IPS-NIHi11 (cell line): ENCODE results near the gene NACA2.
"Not testable (repeated sequence)": the region's sequence is repeated elsewhere in the genome, so short reads cannot be mapped to it uniquely, and the experiment has no call there.

ENCODE experiments used
- DNase-seq: peaks from one replicate; pipeline ENCODE4 v3.0.0; 2012; ENCODE audit warnings: mixed read lengths, low spot score

NACA2 gene

DNA sequence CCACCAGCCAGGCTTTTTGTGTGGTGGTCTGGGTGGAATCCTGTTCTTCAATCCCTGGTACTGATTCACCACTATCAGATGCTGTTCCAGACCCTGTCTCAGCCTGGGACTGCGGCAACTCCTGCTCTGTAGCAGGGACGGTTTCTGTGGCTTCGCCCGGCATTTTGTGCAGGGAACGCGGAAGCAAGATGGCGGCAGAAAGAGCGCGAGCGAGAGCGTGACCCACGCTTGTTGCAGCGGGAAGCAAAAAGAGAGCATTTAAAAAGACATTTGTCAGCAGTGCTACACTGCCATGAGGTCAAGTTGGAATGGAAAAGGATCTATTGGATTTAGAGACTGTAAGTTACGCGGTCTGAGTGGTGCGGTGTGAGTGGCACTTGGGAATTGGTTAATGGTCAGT lies at the start of gene NACA2:
NACA2 (minus strand) TSS at position 202 of the 400 bp plus-strand sequence; CDS start at position 163, 39 bp downstream.
- DNase-seq: no peak

DNA sequence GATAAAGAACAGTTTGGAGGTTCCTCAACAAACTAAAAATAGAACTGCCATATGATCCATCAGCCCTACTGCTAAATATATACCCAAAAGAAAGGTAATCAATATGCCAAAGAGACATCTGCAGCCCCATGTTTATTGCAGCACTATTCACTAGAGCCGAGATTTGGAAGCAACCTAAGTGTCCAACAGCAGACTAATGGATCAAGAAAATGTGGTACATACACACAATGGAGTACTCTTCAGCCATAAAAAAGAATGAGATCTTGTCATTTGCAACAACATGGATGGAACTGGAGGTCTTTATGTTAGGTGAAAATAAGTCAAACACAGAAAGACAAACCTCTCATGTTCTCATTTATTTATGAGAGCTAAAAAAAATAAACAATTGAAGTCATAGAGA lies 48.8 kb upstream of the NACA2 start:
- no peak for DNase-seq

DNA sequence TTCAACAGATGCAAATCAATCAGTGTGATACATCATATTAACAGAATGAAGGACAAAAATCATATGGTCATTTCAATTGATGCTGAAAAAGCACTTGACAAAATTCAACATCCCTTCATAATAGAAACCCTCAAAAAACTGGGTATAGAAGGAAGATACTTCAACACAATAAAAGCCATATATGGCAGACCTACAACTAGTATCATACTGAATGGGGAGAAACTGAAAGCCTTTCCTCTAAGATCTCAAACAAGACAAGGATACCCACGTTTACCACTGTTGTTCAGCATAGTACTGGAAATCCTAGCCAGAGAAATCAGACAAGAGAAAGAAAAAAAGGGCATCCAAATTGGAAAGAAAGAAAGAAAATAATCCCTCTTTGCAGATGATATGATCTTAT lies 47.1 kb upstream of the NACA2 start:
- no peak for DNase-seq

DNA sequence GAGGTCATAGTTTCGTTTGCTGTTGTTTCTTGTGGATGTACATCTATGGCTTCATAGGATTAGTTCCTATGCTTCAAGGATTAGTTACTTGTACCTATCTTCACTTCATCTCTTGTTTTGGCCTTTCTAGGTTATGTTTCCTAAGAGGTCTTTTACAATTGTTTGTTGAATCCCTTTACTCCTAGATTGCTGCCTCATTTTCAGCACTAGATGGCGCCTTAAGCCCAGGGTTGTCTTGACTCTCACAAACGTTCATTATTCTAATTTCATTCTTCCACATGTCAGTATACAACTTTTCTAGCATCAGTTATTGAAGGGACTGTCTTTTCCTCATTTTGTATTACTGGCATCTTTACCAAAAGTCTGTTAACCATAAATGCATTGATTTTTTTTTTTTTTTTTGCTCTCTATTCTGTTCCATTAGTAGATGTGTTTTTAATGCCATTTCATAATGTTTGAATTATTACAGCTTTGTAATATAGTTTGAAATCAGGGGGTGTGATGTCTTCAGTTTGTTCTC lies 45.0 kb upstream of the NACA2 start:
- peak; percentile 24 for DNase-seq

DNA sequence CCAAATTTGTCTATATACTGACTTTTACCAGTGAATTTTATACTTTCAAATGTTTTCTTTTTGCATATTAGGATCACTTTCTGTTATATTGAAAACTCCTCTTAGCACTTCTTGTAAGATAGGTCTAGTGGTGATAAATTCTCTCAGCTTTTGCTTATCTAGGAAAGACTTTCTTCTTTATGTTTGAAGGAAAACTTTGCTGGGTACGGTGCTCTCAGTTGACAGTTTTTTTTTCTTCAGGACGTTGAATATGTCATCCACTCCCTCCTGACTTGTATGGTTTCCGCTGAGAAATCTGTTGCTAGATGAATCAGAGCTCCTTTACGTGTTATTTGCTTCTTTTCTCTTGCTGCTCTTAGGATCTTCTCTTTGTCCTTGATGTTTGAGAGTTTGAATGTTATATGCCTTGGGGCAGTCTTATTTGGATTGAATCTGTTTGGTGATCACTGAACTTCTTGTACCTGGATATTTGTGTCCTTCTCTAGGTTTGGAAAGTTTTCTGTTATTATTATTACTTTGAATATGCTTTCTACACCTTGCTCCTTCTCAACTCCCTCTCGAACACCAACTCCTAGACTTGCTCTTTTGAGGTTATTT lies 44.0 kb upstream of the NACA2 start:
- DNase-seq: no peak

DNA sequence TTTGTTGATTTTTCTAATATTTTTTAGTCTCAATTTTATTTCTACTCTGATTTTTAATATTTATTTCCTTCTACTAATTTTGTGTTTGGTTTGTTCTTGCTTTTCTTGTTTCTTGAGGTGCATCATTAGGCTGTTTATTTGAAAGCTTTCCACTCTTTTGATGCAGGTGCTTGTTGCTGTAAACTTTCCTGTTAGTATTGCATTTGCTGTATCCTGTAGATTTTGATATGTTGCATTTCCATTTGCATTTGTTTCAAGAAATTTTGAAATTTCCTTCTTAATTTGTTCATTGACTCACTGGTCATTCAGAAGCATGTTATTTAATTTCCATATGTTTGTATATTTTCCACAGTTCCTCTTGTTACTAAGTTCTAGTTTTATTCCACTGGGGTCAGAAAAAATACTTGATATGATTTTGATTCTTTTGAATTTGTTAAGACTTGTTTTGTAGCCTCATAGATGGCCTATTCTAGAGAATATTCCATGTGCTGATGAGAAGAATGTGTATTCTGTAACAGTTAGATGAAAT lies 43.1 kb upstream of the NACA2 start:
- DNase-seq: no peak

DNA sequence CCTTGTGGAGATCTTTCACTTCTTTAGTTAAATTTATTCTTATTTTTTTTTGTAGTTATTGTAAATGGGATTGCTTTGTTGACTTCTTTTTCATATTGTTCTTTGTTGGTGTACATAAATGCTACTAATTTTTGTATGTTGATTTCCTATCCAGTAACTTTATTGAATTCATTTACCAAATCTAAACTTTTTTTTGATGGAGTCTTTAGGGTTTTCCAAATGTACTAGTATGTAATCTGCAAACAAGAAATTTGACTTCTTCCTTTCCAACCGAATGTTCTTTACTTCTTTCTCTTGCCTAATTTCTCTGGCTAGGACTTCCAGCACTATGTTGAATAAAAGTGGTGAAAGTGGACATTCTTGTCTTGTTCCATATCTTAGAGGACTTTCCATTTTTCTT lies 41.8 kb upstream of the NACA2 start:
- DNase-seq: no peak

DNA sequence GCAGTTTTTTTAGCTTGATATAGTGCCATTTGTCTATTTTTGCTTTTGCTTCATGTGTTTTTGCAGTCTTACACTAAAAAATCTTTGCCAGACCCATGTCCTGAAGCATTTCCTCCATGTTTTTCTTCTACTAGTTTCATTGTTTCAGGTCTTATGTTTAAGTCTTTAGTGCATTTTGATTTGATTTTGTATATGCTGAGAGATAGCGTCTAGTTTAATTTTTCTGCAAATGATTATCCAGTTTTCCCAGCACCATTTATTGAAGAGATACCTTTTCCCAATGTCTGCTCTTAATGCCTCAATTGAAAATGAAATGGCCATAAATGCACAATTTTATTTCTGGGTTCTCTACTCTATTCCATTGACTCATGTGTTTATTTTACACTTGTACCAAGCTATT lies 40.8 kb upstream of the NACA2 start:
- DNase-seq: no peak

DNA sequence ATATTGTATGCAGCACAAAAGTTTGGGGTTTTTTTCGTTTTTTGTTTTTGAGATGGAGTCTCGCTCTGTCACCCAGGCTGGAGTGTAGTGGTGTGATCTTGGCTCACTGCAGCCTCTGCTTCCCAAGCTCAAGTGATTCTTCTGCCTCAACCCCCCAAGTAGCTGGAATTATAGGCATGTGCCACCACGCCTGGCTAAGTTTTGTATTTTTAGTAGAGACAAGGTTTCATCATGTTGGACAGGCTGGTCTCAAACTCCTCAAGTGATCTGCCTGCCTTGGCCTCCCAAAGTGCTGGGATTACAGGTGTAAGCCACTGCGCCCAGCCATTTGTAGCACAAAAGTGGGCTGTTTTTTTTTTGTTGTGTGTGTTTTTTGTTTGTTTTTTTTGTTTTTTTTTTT lies 37.1 kb upstream of the NACA2 start:
- not testable (repeated sequence) for DNase-seq

DNA sequence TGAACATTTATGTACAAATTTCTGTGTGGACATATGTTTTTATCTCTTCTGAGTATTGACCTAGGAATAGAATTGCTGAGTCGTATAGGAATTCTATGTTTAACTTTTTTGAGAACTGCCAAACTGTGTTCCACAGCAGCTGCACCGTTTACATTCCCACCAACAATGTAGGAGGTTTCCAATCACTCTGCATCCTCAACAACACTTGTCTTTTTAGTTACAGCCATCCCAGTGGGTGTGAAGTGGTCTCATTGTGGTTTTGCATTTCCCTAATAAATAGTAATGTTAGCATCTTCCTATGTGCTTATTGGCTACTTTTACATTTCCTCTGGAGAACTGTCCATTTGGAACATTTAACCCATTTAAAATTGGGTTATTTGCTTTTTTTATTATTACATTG lies 36.6 kb upstream of the NACA2 start:
- no peak for DNase-seq

DNA sequence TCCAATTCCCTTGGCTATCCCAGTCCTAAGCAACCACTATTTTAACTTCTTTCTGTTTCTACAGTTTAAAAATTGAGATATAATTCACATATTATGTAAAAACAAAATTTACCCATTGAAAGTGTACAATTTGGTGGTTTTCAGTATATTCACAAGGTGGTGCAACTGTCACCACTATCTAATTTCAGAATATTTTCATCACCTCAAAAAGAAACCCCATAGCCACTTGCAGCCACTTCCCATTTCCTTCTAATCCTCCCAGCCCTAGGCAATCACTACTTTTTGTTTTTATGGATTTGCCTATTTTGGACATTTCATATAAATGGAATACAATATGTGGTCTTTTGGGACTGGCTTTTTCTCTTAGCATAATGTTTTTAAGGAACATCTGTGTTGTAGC lies 36.1 kb upstream of the NACA2 start:
- no peak for DNase-seq

DNA sequence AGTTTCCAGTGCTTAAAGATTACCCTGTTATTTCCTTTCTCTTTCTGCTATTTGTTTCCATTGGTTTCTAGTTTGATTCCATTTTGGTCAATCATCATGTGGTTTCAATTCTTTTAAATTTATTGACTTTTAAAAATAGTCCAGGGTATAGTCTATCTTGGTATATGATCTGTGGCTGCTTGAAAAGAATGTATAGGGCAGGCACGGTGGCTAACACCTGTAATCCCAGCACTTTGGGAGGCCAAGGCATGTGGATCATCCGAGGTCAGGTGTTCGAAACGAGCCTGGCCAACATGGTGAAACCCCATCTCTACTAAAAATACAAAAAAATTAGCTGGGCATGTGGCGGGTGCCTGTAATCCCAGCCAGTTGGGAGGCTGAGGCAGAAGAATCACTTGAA lies 34.5 kb upstream of the NACA2 start:
- no peak for DNase-seq

DNA sequence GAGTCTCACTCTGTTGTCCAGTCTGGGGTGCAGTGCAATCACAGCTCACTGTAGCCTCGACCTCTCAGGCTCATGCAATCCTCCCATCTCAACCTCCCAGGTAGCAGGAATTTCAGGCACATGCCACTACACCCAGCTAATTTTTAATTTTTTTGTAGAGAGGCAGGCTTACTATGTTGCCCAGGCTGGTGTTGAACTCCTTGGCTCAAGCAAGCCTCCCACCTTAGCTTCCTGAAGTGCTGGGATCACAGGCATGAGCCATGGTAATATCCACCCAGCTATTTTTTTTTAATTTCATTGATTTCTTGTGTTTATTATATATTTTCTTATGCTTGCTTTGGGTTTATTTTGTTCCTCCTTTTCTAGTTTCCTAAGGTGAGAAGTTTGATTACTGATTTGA lies 33.9 kb upstream of the NACA2 start:
- DNase-seq: no peak

DNA sequence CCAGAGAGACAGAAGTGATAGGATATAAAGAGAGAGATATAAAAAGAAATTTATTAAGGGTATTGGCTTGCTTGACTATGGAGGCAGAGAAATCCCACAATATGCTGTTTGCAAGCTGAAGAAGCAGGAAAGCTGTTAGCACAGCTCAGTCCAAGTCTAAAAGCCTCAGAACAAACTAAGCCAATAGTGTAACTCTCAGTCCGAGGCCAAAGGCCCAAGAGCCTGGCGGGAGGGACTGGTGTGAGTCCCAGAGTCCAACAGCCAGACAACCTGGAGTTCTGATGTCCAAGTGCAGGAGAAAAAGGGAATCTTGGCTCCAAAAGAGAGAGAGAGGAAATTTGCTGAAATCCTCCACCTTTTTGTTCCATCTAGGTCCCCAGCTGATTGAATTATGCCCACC lies 30.3 kb upstream of the NACA2 start:
- no peak for DNase-seq

DNA sequence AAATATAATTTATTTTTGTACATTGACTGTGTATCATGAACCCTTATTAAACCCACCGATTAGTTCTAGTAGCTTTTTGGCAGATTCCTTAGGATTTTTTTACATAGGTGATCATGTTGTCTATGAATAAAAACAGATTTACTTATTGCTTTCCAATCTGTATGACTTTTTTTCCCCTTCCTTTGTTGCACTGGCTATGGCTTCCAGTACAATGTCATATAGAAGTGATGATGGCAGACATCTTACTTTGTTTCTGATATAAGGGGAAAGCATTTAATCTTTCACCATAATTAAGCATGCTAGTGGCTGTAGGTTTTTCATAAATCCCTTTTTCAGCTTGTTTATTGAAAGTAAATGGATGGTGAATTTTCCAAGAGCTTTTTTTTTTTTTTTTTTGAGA lies 28.9 kb upstream of the NACA2 start:
- DNase-seq: no peak

DNA sequence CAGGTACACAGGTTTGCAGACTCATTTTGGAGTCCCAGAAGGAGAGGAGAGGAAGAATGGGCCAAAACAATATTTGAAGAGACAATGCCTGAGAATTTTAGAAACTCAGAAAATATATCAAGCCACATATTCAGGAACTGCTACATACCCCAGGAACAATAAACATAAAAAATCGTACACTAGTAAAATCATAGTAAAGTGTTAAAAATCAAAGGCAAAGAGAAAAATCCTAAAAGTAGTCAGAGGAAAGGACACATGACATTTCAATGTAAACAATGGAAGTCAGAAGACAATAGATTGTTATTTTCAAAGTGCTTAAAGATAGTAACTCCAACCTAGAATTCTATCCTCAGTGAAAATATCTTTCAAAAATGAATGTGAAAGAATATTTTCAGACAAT lies 28.5 kb upstream of the NACA2 start:
- no peak for DNase-seq

DNA sequence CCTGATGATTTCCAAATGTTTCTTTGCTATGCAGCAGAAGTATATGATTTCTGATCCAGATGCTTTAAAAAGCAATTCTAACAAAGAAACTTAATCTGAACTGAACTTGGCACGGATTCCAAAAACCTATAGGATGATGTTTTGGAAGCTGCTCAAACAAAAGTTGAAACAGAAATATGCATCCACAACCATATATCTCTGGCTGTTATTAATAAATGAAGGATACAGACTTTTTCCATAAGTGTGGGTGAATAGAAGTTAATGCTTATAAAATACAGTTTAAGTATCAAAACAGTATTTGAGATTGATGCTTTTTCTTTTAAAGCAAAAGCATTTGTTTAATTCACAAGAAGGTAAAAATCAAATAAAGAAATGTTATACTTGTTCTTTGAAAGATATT lies 27.9 kb upstream of the NACA2 start:
- DNase-seq: no peak

DNA sequence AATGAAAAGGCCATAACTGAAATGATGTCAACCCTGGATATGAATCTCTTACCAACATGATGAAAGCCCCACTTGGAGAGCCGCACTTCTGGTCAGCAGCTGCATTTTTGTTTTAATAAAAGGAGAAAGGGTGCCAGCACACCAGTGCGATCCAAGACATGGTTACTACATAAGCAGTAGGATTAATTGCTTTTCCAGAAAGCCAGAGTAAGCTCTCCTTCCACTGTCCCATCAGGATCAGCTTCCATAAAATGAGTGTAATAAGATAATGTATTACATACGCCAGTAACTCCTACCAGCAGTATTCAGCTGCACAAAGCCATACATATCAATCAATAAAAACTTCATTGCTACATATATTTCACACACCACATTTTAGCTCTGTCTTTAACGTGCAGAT lies 26.3 kb upstream of the NACA2 start:
- DNase-seq: no peak

DNA sequence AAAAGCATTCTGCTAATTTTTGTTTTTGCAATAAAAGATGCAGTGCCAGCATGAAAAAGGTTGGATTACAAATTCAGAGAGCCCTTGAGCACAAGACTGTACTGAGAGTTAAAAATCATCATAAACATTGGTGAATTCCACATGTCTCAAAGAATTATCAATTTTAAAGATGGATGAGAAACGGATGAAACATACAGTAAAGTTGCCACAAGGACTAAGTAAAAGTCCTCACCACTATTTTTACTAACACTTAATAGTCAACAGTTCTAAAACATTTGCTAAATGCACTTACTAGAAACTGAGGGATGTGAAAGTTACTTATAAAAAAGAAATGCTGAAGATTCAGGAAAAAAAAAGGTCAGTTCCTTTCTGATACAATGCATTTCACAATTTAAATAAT lies 25.8 kb upstream of the NACA2 start:
- DNase-seq: no peak

DNA sequence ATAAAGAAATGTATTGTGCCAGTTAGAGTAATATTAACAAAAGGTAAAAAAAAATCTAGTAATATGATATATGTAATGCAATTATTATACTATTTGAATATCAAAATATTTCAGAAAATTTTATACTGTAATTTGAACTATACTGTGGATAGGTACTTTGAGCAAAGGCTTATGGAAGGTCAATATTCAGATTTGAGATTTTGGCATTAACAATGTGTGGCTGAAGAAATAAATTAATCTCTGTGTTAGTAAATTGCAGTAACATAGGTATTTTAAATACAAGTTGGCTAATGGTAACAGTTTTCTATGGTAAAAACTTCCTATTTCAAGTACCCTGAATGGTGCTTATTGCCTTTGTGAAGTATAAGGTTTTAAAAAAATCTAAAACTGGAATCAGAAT lies 23.2 kb upstream of the NACA2 start:
- no peak for DNase-seq

DNA sequence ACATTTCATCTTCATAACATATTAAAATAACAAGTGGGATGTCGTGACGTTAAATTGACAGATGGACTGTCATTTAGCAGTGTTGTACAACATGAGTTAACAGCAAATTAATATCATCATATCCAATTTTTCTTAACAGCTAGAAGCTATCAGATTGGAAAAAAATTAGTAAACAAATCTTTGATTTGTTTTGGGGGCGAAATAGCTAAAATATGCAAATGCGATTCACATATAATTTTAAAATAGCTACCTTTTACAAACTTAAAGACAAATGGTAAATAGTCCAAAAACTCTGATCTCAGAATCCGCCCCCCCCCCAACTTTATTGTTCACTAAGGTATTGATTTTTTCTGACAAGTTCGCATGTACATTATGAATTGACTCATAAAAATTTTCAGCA lies 20.3 kb upstream of the NACA2 start:
- DNase-seq: no peak

DNA sequence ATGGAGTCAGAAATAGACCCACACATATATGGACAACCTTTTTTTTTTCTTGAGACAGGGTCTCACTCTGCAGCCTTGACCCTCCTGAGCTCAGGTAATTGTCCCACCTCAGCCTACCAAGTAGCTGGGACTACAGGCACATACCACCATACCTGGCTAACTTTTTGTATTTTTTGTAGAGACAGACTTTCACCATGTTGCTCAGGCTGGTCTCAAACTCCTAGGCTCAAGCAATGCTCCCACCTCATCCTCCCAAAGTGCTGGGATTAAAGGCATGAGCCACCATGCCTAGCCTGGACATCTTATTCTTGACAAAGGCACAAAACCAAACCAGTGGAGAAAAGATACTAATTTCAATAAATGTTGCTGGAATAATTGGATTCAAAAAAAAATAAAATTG lies 14.7 kb upstream of the NACA2 start:
- no peak for DNase-seq

DNA sequence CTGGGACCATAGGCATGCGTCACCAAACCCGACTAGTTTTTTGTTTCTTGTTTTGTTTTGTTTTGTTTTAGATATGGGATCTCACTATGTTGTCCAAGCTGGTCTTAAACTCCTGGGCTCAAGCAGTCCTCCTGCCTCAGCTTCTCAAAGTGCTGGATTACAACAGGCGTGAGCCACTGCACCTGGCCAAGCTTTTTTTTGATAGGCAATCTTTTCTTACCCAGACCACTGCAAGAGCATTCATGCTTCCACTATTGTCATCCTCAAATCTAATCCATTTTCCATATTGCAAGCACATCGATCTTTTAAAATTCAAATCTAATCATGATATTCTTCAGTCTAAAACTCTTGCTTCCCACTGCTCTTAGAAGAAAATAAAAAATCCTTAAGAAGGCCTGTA lies 10.3 kb upstream of the NACA2 start:
- no peak for DNase-seq

DNA sequence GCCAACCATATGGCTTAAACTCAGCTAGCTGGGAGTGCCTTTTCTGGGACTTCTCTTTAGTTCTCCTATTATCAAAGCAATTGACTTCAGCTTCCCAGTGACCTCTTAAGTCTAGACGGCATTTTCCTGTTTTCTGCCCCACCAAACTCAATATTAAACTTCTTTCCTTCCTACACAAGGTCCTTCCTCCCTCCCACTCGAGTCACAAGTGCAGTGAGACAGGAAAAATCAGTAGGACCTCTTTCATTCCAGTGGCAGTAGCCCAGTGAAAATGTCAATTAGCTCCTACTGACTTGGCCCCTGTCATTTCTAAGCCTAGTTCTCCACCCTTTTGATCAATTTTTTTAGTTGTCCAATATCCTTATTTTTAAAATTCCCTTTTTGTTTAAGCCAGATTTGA lies 9.6 kb upstream of the NACA2 start:
- DNase-seq: no peak
